ENCODE measurements around the gene ANGPTL8. TPM values are rescaled to one million over a fixed set of nuclear protein-coding genes. Genes with fewer than 3 reads are reported as not detected.

ANGPTL8 gene
- total and polyA plus RNA-seq, 2 donors (not counting 3 experiments of a cell fraction or from before 2014, with no cell fraction given), result not detected

DNA sequence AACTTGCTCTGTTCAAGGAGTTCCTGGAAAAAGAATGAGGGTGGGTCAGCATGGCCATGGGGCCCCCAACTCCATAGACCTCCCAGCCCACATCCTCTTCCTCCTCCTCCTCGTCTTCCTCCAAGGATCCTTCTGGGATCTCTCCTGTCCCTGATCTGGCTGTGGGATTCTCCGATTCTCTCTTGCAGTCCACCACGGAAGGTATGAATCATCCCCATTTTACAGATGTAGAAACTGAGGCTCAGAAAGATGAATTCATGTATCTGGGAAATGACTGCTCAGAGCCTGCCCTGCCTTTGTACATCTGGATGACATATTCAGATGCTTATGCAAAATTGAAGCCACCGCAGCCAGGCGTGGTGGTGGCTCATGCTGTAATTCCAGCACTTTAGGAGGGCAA, 39.9 kb upstream of the ANGPTL8 start:
- Histone ChIP-seq H3K4me2 (ENCODE audit: insufficient read depth, low read length) (no peak overlapping the region), H3K79me2 (ENCODE audit: control insufficient read depth, insufficient read depth, low read length) (peaks cover 20% of the 10 kb centered on the region), H4K20me1 (replicated peaks; ENCODE audit: control insufficient read depth, extremely low read depth, insufficient read depth, low read length) (no peaks in the 10 kb centered on the region), H3K36me3 (ENCODE audit: control insufficient read depth in 2 of 2, extremely low read depth in 1 of 2, insufficient read depth in 2 of 2, low read length in 2 of 2) (peaks cover 5 to 33% of the 10 kb centered on the region in 2 experiments), H3K27ac (ENCODE audit: insufficient read depth, low read depth, low read length) (no peak overlapping the region), H3K9me1 (replicated peaks; ENCODE audit: control insufficient read depth, extremely low read depth, insufficient read depth, low read length) (no peaks in the 10 kb centered on the region), H2AFZ (ENCODE audit: low read depth, low read length) (no peak overlapping the region), H3K9ac (replicated peaks; ENCODE audit: extremely low read depth, insufficient read depth, low read length) (no peak overlapping the region), H3K4me3 (replicated peaks in 1 of 3; ENCODE audit: insufficient read depth in 1 of 3, low read depth in 1 of 3, low read length in 3 of 3) (no peak overlapping the region), H3K4me1 (ENCODE audit: control insufficient read depth, extremely low read depth, insufficient read depth, low read length) (peaks cover 25% of the 10 kb centered on the region), H3K9me3 (replicated peaks; ENCODE audit: control insufficient read depth, insufficient read depth, low read length) (no peaks in the 10 kb centered on the region), H3K27me3 (ENCODE audit: control insufficient read depth in 2 of 2, insufficient read depth in 2 of 2, low read length in 2 of 2) (no peaks in the 10 kb centered on the region)
- FAIRE-seq, result no peak
- TF ChIP-seq MYC (IDR thresholded peaks at IDR 0.05; ENCODE audit: low read depth, low read length), result no peak
- no peak for TF ChIP-seq GATA2 (IDR thresholded peaks at IDR 0.05; ENCODE audit: insufficient read depth, insufficient read length, low read depth, low read length)
- TF ChIP-seq, protein P1, sequence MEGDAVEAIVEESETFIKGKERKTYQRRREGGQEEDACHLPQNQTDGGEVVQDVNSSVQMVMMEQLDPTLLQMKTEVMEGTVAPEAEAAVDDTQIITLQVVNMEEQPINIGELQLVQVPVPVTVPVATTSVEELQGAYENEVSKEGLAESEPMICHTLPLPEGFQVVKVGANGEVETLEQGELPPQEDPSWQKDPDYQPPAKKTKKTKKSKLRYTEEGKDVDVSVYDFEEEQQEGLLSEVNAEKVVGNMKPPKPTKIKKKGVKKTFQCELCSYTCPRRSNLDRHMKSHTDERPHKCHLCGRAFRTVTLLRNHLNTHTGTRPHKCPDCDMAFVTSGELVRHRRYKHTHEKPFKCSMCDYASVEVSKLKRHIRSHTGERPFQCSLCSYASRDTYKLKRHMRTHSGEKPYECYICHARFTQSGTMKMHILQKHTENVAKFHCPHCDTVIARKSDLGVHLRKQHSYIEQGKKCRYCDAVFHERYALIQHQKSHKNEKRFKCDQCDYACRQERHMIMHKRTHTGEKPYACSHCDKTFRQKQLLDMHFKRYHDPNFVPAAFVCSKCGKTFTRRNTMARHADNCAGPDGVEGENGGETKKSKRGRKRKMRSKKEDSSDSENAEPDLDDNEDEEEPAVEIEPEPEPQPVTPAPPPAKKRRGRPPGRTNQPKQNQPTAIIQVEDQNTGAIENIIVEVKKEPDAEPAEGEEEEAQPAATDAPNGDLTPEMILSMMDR (IDR thresholded peaks at IDR 0.05; ENCODE audit: extremely low read depth in 1 of 2, insufficient read depth in 1 of 2, low read depth in 1 of 2, low read length in 2 of 2), result no peak
- no peak for TF ChIP-seq POLR2A (IDR thresholded peaks at IDR 0.05; ENCODE audit: low read depth, low read length)
- TF ChIP-seq JUN (IDR thresholded peaks at IDR 0.05; ENCODE audit: borderline replicate concordance, insufficient read depth, insufficient read length, low read depth), result no peak
- TF ChIP-seq POLR2AphosphoS5 (IDR thresholded peaks at IDR 0.05; ENCODE audit: insufficient read depth, low read depth, low read length), result no peak
- TF ChIP-seq EZH2 (IDR thresholded peaks at IDR 0.05; ENCODE audit: borderline replicate concordance, low read depth, low read length, severe bottlenecking), result no peak
- no peak for TF ChIP-seq FOS (IDR thresholded peaks at IDR 0.05; ENCODE audit: borderline replicate concordance, insufficient read depth, low read length)
- TF ChIP-seq, protein P2, sequence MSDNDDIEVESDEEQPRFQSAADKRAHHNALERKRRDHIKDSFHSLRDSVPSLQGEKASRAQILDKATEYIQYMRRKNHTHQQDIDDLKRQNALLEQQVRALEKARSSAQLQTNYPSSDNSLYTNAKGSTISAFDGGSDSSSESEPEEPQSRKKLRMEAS (IDR thresholded peaks at IDR 0.05; ENCODE audit: insufficient read depth, insufficient read length), result no peak
- DNase-seq (ENCODE audit: low read depth, low spot score), result no peak
- dilution Hi-C loops (cut with MboI; ENCODE audit: extremely low pct_ligation_motif_present, low sequenced_read_pairs), result no loop called here
- POLR2A ChIA-PET, result no interaction called here
- BruUV-seq (replicated peaks), result no TSS peak
- intact Hi-C loops (cut with micrococcal nuclease), result no loop called here
- CTCF ChIA-PET, result interaction anchor here (2.2 kb wide), 1 partner anchor 73 kb away, joined by 17 read pairs; no protein-coding TSS in a partner anchor
